NCI-H1436 treated with DMSO at 0.1 percent for 48 hours (cell line): ENCODE results near the gene ITGAE.
"Not testable (repeated sequence)": the region's sequence is repeated elsewhere in the genome, so short reads cannot be mapped to it uniquely, and the experiment has no call there.

Experiments used
- DNase-seq: peaks from one replicate; lab custom pipeline; 2025; lab: John Stamatoyannopoulos, UW

Gene ITGAE

GRCh38 chr17:3727041-3727440, 73.9 kb downstream of the ITGAE start:
- DNase-seq = no peak

DNA sequence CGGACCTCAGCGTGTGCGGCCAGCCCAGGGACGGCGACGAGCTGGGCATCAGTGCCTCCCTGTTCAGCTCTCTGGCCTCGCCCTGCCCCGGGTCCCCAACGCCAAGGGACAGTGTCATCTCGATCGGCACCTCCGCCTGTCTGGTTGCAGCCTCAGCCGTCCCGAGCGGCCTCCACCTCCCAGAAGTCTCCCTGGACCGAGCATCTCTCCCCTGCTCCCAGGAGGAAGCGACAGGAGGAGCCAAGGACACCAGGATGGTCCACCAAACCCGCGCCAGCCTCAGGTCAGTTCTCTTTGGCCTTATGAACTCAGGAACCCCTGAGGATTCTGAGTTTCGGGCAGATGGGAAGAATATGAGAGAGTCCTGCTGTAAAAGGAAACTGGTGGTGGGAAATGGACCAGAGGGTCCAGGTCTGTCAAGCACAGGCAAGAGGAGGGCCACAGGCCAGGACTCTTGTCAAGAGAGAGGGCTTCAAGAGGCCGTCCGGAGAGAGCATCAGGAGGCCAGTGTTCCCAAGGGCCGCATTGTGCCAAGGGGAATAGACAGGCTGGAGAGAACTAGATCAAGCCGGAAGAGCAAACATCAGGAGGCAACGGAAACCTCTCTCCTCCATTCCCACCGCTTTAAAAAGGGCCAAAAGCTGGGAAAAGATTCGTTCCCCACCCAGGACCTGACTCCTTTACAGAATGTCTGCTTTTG, 76.5 kb downstream of the ITGAE start:
- no peak for DNase-seq

DNA sequence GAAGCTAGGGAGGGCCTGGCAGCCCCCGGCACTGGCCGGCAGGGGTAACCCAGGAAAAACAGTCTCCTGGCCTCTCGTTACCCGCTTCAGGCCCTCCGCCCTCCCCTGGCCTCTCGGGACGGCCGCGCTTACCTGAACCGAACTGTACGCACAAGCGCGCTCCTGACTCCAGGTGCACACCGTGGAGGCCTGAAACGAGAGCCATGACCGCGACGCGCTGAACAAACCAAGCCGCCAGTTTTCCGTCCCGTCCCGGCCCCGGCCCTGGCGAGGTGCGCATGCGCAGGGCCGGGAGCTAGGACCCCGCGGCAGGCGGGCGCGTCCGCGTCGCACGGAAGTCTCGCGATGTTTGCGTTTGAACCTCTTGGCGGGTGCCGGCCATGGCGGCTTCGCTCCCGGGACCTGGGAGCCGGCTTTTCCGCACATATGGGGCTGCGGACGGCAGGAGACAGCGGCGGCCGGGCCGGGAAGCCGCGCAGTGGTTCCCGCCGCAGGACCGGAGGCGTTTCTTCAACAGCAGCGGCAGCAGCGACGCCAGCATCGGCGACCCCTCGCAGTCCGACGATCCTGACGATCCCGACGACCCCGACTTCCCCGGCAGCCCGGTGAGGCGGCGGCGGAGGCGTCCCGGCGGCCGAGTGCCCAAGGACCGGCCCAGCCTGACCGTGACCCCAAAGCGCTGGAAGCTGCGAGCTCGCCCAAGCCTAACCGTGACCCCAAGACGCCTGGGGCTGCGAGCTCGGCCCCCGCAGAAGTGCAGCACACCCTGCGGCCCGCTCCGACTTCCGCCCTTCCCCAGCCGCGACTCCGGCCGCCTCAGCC, 77.2 kb downstream of the ITGAE start, which contains the start of gene HASPIN:
Gene HASPIN, plus strand, starts transcription at position 348 of the 822 bp plus-strand sequence. Its CDS starts 33 bp downstream, at position 381.
- DNase-seq = peak; percentile 46

GRCh38 chr17:3723188-3723555, 77.8 kb downstream of the ITGAE start:
- no peak for DNase-seq

- DNase-seq = no peak
Observed at GRCh38 chr17:3722716-3723115, 78.3 kb downstream of the ITGAE start.

GRCh38 chr17:3719265-3719664, 81.7 kb downstream of the ITGAE start:
- no peak for DNase-seq

DNA sequence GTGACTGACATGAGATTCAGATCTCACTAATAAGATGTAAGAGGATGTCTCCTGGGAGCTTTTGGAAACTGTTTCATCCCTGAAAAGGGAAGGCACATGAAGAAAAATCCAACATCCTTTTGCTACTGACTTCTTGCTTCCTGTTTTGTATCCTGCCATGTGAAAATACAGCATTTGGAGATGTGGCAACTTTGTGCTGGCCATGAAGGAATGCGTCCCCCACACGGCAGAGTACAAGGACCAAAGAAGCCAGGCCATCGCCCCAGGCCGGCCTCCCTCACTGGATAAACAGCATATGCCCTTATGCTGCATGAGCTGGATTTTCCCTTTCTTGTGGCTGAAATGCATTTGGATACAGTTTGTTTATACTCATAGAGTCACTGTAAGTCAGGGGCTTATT, 82.8 kb downstream of the ITGAE start:
- no peak for DNase-seq

DNA sequence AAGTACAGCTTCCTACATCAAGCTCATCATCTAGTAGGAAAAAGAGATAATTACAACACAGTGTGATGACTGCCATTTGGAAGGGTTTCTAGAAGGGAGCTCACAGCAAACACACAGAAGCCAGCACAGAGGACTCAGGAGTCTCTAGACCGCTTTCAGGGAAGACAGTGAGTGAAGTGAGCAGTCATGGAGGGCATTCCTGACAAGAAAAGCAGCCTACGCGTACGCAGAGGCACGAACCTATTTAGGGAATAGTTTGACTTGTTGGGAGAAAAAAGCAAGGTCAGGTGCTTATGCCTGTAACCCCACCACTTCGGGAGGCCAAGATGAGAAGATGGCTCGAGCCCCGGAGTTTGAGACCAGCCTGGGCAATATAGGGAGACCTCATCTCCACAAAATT, 85.7 kb downstream of the ITGAE start:
- no peak for DNase-seq

DNA sequence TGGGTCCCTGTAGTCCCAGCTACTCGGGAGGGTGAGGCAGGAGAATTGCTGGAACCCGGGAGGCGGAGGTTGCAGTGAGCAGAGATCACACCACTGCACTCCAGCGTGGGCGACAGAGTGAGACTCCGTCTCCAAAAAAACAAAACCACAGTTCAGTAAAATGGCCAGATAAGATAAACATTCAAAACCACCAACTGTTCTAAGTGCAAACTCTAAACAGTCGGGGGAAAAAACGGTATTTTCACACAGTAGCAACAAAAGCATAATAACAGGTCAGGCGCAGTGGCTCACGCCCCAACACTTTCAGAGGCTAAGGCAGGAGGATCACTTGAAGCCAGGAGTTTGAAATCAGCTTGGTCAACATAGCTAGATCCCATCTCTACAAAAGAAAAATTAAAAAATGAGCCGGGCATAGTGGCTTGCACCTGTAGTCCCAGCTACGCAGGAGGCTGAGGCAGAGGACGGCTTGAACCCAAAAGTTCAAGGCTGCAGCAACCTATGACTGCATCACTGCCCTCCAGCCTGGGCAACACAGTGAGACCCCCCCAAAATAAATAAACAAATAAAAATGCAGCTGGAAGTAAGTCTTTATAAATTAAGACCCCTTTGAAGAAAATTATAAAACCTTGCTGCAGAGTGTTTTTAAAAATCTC, 88.1 kb downstream of the ITGAE start:
- no peak for DNase-seq

GRCh38 chr17:3710951-3711383, 90.0 kb downstream of the ITGAE start:
- DNase-seq = no peak

DNA sequence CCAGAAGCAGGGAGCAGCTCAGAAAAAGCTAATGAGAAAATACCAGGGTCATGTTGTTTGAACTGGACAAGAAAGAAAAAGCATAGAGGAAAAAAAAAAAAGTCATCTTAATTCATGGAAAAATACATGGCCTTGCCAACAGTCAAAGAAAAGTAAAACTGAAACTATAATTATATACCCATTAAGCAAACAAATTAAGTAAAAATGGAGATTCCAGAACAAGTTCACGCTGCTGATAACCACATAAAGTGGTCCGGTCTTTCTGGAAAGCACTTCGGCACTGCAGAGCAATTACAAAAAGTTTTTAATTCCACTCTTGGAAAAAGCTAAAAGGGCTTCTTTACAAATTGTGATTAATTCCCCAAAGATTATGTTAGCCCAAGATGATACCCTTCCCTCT, 92.6 kb downstream of the ITGAE start:
- DNase-seq = no peak

DNA sequence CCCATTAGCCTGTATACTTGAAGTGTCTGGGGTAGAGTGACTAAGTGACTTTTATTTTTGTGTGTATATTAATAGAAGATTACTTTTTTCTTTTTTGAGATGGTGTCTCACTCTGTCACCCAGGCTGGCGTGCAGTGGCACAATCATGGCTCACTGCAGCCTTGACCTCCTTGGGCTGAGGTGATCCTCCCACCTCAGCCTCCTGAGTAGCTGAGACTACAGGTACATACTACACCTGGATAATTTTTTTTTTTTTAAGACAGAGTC, 95.3 kb downstream of the ITGAE start:
- not testable (repeated sequence) for DNase-seq

- DNase-seq = no peak
Observed at GRCh38 chr17:3704931-3705717, 95.9 kb downstream of the ITGAE start.

- DNase-seq = not testable (repeated sequence)
Observed at GRCh38 chr17:3702041-3702539, 98.9 kb downstream of the ITGAE start.

GRCh38 chr17:3699951-3700350, 101.0 kb downstream of the ITGAE start:
- no peak for DNase-seq

DNA sequence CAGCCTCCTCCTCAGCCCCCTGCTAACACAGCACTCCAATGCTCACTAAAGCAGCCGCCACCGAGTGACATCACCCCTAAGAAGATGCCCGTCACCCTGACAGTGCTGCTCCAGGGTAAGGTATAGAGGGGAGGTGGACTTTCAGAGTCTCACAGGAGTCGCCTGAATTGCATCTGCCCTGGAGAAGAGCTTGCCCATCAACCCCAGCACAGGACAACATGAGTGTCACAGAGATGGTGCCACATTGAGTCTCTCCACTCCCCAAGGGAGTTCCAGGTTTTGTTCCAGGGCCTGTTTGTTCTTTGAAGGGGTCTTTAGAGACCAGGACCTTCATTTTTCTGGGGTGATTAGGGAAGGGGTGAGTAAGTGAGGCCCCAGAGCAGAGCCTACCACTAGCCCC, 102.8 kb downstream of the ITGAE start:
- DNase-seq = no peak

DNA sequence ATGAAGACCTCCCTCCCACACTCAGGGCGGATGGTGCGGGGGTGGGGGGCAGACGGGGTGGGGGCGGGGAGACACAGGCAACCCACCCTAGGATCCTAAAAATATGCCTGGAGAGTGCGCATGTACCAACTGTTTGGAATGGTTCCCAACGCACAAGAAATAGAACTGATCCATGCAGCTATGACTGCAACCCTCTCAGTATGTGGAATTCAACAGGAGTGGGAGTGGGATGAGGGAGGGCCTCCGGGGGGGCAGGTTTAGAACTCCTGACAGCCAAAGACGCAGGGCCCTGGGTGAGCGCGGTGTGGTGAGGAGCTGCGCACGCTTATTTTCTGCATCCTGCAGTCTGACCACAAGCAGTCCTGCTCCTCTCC, 103.9 kb downstream of the ITGAE start:
- DNase-seq = no peak

- no peak for DNase-seq
Observed at GRCh38 chr17:3695723-3696411, 105.1 kb downstream of the ITGAE start, which contains the start of gene P2RX5. P2RX5 (minus strand) TSS chr17:3696155; CDS start chr17:3696005, 150 bp downstream.

DNA sequence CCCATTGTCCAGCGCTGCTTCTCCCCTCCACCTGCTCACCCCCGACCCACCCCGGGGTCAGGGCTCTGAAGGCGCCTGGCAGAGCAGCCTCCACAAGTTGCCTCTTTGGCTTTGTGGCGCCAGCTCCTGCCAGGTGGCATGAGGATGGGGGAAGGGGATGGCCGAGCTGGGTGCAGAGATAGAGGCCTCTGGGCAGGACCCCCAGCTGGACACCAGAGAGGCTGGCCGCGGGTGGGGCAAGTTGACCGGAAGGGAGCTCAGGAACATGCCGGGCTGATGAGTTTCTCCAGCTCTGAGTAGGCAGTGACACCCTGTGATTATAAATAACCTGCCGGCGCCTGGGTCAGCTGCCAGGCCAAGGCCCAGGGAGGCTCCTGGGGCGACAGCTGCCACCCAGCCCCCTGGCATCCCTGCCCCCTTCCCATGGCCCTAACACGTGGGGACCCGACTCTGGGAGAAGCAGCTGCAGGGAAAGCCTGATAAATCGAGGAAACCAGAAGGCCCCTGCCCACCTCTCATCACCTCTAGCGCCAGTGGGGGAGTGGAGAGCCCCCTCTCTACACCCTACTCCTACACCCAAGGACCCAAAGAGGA, 105.8 kb downstream of the ITGAE start:
- no peak for DNase-seq

DNA sequence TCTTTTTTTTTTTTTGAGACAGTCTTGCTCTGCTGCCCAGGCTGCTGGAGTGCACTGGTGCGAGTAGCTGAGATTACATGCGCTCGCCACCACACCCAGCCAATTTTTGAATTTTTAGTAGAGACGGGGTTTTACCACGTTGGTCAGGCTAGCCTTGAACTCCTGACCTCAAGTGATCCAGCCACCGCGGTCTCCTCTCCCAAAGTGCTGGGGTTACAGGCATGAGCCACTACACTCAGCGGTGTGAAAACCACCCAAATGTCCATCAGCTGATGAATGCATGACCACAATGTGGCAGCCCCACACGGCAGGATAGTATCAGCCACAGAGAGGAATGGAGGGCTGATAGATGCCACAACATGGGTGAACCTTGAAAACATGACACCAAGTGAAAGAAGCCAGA, 107.2 kb downstream of the ITGAE start:
- DNase-seq = no peak

- no peak for DNase-seq
Observed at GRCh38 chr17:3693141-3693540, 107.8 kb downstream of the ITGAE start.
